ENCODE results near the gene FBLN5.

DNA sequence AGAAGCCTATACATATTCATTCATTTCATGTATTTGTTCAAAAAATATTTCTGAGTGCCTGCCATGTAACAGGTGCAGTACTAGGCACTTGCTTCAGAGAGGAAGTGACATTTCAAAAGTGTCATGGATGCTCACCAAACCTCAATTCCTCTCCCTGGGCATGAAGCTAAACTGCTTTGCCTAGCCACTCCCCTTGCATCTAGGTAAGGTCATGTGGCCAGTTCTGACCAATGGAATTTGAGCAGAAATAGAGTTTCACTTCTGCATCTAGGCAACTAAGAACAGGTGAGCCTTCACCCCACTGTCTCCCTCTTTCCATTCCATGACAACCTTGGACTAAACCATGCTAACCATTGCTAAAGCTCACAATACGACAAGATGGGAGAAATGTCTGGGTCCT lies 107.7 kb downstream of the FBLN5 start:
- TF ChIP-seq, protein P1, sequence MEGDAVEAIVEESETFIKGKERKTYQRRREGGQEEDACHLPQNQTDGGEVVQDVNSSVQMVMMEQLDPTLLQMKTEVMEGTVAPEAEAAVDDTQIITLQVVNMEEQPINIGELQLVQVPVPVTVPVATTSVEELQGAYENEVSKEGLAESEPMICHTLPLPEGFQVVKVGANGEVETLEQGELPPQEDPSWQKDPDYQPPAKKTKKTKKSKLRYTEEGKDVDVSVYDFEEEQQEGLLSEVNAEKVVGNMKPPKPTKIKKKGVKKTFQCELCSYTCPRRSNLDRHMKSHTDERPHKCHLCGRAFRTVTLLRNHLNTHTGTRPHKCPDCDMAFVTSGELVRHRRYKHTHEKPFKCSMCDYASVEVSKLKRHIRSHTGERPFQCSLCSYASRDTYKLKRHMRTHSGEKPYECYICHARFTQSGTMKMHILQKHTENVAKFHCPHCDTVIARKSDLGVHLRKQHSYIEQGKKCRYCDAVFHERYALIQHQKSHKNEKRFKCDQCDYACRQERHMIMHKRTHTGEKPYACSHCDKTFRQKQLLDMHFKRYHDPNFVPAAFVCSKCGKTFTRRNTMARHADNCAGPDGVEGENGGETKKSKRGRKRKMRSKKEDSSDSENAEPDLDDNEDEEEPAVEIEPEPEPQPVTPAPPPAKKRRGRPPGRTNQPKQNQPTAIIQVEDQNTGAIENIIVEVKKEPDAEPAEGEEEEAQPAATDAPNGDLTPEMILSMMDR (IDR thresholded peaks at IDR 0.05; ENCODE audit: low read depth, low read length): no peak
- TF ChIP-seq MAX (IDR thresholded peaks at IDR 0.05; ENCODE audit: low read depth, low read length) (no peak), POLR2A (IDR thresholded peaks at IDR 0.05; ENCODE audit: extremely low read depth, insufficient read length) (no peak)
